Erythroblast (primary cell): Measurements from ENCODE around the gene TAB2.

Experiments used
- GATA1 ChIP-seq: IDR thresholded peaks from 2 replicates; pipeline ENCODE4 v1.6.1; 2011; ENCODE audit warnings: low read depth, mild to moderate bottlenecking, control low read depth, low read length, moderate library complexity
- POLR2A ChIP-seq: IDR thresholded peaks from 2 replicates; pipeline ENCODE4 v1.6.1; 2011; ENCODE audit warnings: mild to moderate bottlenecking, low read length

- TF ChIP-seq POLR2A (no peak), GATA1 (no peak)
Measured at GRCh38 chr6:149448821-149449453, 131.4 kb downstream of the TAB2 start.
